Measurements from ENCODE around the gene RPRML.
"Not testable (repeated sequence)": the region's sequence is repeated elsewhere in the genome, so short reads cannot be mapped to it uniquely, and the experiment has no call there.

RPRML gene

GRCh38 chr17:46979147-46979863, at the start of gene RPRML:
Gene RPRML, minus strand, starts transcription at chr17:46979253. Its CDS starts 246 bp downstream, at chr17:46979007.
- Histone ChIP-seq H3K4me1 (ENCODE audit: control insufficient read depth, insufficient read depth, low read length) (peaks cover 9% of the 10 kb centered on the region), H3K27me3 (replicated peaks; ENCODE audit: control insufficient read depth, insufficient read depth, low read length) (peaks cover 41% of the 10 kb centered on the region)
- DNase-seq (ENCODE audit: low read depth), result peak; percentile 58

GRCh38 chr17:47016966-47017365, 37.9 kb upstream of the RPRML start:
- H3K27me3 ChIP-seq (replicated peaks; ENCODE audit: control insufficient read depth, insufficient read depth, low read length); H3K9me3 ChIP-seq (ENCODE audit: control insufficient read depth, low read length); H3K4me1 ChIP-seq (ENCODE audit: control insufficient read depth, insufficient read depth, low read length); DNase-seq (ENCODE audit: low read depth); H3K9ac ChIP-seq (ENCODE audit: low read length); H3K36me3 ChIP-seq (ENCODE audit: control insufficient read depth, insufficient read depth, low read length, severe bottlenecking); H3K4me3 ChIP-seq (ENCODE audit: low read length): not testable (repeated sequence)

More at GRCh38 chr17:46979147-46979863, at the start of gene RPRML:
- Histone ChIP-seq H3K9ac (ENCODE audit: low read length) (no peak within 1 kb of the TSS), H3K9me3 (ENCODE audit: control insufficient read depth, low read length) (no peaks in the 10 kb centered on the region), H3K4me3 (ENCODE audit: low read length) (peak within 1 kb of the TSS; percentile 72), H3K36me3 (ENCODE audit: control insufficient read depth, insufficient read depth, low read length, severe bottlenecking) (no peaks in the 10 kb centered on the region)

- no peak overlapping the region for H3K9ac ChIP-seq (ENCODE audit: low read length)
- H3K9me3 ChIP-seq (ENCODE audit: control insufficient read depth, low read length), result no peaks in the 10 kb centered on the region
- DNase-seq (ENCODE audit: low read depth), result no peak
- H3K4me3 ChIP-seq (ENCODE audit: low read length), result no peak overlapping the region
- no peaks in the 10 kb centered on the region for H3K4me1 ChIP-seq (ENCODE audit: control insufficient read depth, insufficient read depth, low read length)
- H3K27me3 ChIP-seq (replicated peaks; ENCODE audit: control insufficient read depth, insufficient read depth, low read length), result no peaks in the 10 kb centered on the region
- H3K36me3 ChIP-seq (ENCODE audit: control insufficient read depth, insufficient read depth, low read length, severe bottlenecking), result no peaks in the 10 kb centered on the region
Measured at GRCh38 chr17:47013341-47013740, 34.3 kb upstream of the RPRML start.

GRCh38 chr17:47012457-47012856, 33.4 kb upstream of the RPRML start:
- no peak for DNase-seq (ENCODE audit: low read depth)
- Histone ChIP-seq H3K36me3 (ENCODE audit: control insufficient read depth, insufficient read depth, low read length, severe bottlenecking) (no peaks in the 10 kb centered on the region), H3K9me3 (ENCODE audit: control insufficient read depth, low read length) (no peaks in the 10 kb centered on the region)

GRCh38 chr17:47009759-47010594, 30.9 kb upstream of the RPRML start:
- Histone ChIP-seq H3K4me3 (ENCODE audit: low read length) (no peak overlapping the region), H3K4me1 (ENCODE audit: control insufficient read depth, insufficient read depth, low read length) (no peaks in the 10 kb centered on the region), H3K9ac (ENCODE audit: low read length) (no peak overlapping the region), H3K9me3 (ENCODE audit: control insufficient read depth, low read length) (no peaks in the 10 kb centered on the region), H3K36me3 (ENCODE audit: control insufficient read depth, insufficient read depth, low read length, severe bottlenecking) (no peaks in the 10 kb centered on the region), H3K27me3 (replicated peaks; ENCODE audit: control insufficient read depth, insufficient read depth, low read length) (no peaks in the 10 kb centered on the region)
- no peak for DNase-seq (ENCODE audit: low read depth)

More at GRCh38 chr17:47012457-47012856, 33.4 kb upstream of the RPRML start:
- Histone ChIP-seq H3K4me1 (ENCODE audit: control insufficient read depth, insufficient read depth, low read length) (no peaks in the 10 kb centered on the region), H3K9ac (ENCODE audit: low read length) (no peak overlapping the region), H3K27me3 (replicated peaks; ENCODE audit: control insufficient read depth, insufficient read depth, low read length) (no peaks in the 10 kb centered on the region), H3K4me3 (ENCODE audit: low read length) (no peak overlapping the region)

- DNase-seq (ENCODE audit: low read depth), result no peak
- Histone ChIP-seq H3K9ac (ENCODE audit: low read length) (no peak overlapping the region), H3K4me1 (ENCODE audit: control insufficient read depth, insufficient read depth, low read length) (no peaks in the 10 kb centered on the region), H3K4me3 (ENCODE audit: low read length) (no peak overlapping the region), H3K27me3 (replicated peaks; ENCODE audit: control insufficient read depth, insufficient read depth, low read length) (no peaks in the 10 kb centered on the region), H3K9me3 (ENCODE audit: control insufficient read depth, low read length) (no peaks in the 10 kb centered on the region), H3K36me3 (ENCODE audit: control insufficient read depth, insufficient read depth, low read length, severe bottlenecking) (no peaks in the 10 kb centered on the region)
Measured at GRCh38 chr17:47004906-47005305, 25.9 kb upstream of the RPRML start.

- not testable (repeated sequence) for DNase-seq (ENCODE audit: low read depth); H3K36me3 ChIP-seq (ENCODE audit: control insufficient read depth, insufficient read depth, low read length, severe bottlenecking); H3K27me3 ChIP-seq (replicated peaks; ENCODE audit: control insufficient read depth, insufficient read depth, low read length); H3K4me1 ChIP-seq (ENCODE audit: control insufficient read depth, insufficient read depth, low read length); H3K9ac ChIP-seq (ENCODE audit: low read length); H3K9me3 ChIP-seq (ENCODE audit: control insufficient read depth, low read length); H3K4me3 ChIP-seq (ENCODE audit: low read length)
Measured at GRCh38 chr17:47003864-47004263, 24.8 kb upstream of the RPRML start.

- H3K9me3 ChIP-seq (ENCODE audit: control insufficient read depth, low read length), result no peaks in the 10 kb centered on the region
- H3K4me3 ChIP-seq (ENCODE audit: low read length), result no peak overlapping the region
- no peak for DNase-seq (ENCODE audit: low read depth)
- no peak overlapping the region for H3K9ac ChIP-seq (ENCODE audit: low read length)
- no peaks in the 10 kb centered on the region for H3K27me3 ChIP-seq (replicated peaks; ENCODE audit: control insufficient read depth, insufficient read depth, low read length)
- H3K4me1 ChIP-seq (ENCODE audit: control insufficient read depth, insufficient read depth, low read length), result no peaks in the 10 kb centered on the region
- H3K36me3 ChIP-seq (ENCODE audit: control insufficient read depth, insufficient read depth, low read length, severe bottlenecking), result no peaks in the 10 kb centered on the region
Measured at GRCh38 chr17:46995841-46996571, 17.0 kb upstream of the RPRML start.

- no peak for DNase-seq (ENCODE audit: low read depth)
- no peak overlapping the region for H3K9ac ChIP-seq (ENCODE audit: low read length)
- H3K4me3 ChIP-seq (ENCODE audit: low read length), result no peak overlapping the region
Measured at GRCh38 chr17:46994993-46995392, 15.9 kb upstream of the RPRML start.

GRCh38 chr17:46991617-46992016, 12.6 kb upstream of the RPRML start:
- Histone ChIP-seq H3K9ac (ENCODE audit: low read length) (no peak overlapping the region), H3K4me3 (ENCODE audit: low read length) (no peak overlapping the region), H3K4me1 (ENCODE audit: control insufficient read depth, insufficient read depth, low read length) (no peaks in the 10 kb centered on the region), H3K9me3 (ENCODE audit: control insufficient read depth, low read length) (no peaks in the 10 kb centered on the region), H3K27me3 (replicated peaks; ENCODE audit: control insufficient read depth, insufficient read depth, low read length) (no peaks in the 10 kb centered on the region), H3K36me3 (ENCODE audit: control insufficient read depth, insufficient read depth, low read length, severe bottlenecking) (no peaks in the 10 kb centered on the region)
- no peak for DNase-seq (ENCODE audit: low read depth)

More at GRCh38 chr17:46994993-46995392, 15.9 kb upstream of the RPRML start:
- Histone ChIP-seq H3K36me3 (ENCODE audit: control insufficient read depth, insufficient read depth, low read length, severe bottlenecking) (no peaks in the 10 kb centered on the region), H3K9me3 (ENCODE audit: control insufficient read depth, low read length) (no peaks in the 10 kb centered on the region), H3K4me1 (ENCODE audit: control insufficient read depth, insufficient read depth, low read length) (no peaks in the 10 kb centered on the region), H3K27me3 (replicated peaks; ENCODE audit: control insufficient read depth, insufficient read depth, low read length) (no peaks in the 10 kb centered on the region)

Measured in adipocyte (in vitro differentiated cells).